NCI-H345 treated with DMSO at 0.1 percent for 48 hours (cell line): Measurements from ENCODE around the gene SMS.

ENCODE experiments used
- DNase-seq: peaks from one replicate; lab custom pipeline; 2025; ENCODE audit not compliant: unreplicated experiment; lab: John Stamatoyannopoulos, UW

Gene SMS

DNA sequence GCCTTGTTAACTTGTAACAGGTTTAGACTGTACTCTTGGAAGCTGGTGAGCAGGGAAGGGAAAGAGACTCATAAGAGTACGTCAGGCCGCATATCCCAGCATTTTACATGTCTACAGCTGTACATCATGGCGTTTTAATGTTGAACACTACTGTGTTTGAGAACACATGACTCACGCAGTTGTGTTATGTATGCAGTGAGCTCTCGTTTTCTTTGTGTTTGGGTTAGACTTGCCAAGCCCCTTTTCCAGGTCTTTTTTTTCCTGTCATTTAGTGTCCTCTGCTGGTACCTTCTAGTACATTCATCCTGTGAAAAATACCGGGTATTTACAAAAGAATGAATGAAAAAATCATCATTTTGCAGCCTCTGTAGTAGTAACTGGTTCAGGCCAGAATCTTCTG is 35.3 kb downstream of the SMS start:
- no peak for DNase-seq

DNA sequence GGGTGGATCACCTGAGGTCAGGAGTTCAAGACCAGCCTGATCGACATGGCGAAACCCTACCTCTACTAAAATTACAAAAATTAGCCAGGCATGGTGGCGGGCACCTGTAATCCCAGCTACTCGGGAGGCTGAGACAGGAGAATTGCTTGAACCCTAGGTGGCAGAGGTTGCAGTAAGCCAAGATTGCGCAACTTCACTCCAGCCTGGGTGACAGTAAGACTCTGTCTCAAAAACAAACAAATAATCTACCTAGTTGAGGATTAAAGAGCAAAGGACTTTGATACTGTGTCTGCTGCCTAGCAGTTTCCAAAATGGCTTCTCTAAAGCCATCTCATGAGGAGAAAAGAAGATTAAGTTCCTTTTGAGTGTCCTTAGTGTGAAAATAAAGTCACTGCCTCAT is 37.8 kb downstream of the SMS start:
- DNase-seq = no peak

DNA sequence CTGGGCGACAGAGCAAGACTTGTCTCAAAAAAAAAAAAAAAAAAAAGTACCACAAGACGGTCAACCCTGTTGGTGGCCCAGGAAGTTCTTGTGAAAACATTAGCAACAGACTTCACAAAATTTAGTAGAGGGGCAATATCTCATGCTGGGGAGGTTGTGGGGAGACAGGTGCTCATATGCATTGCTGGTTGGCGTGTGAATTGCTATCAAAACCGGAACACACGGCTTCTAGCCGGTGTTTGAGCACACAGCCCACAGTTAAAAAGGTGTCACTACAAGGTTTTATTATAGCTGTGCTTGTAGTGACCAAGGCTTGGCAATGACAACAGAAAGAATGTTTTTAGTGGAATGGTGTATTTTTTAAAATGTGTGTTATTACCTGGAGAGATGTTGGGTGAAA is 41.8 kb downstream of the SMS start:
- no peak for DNase-seq

DNA sequence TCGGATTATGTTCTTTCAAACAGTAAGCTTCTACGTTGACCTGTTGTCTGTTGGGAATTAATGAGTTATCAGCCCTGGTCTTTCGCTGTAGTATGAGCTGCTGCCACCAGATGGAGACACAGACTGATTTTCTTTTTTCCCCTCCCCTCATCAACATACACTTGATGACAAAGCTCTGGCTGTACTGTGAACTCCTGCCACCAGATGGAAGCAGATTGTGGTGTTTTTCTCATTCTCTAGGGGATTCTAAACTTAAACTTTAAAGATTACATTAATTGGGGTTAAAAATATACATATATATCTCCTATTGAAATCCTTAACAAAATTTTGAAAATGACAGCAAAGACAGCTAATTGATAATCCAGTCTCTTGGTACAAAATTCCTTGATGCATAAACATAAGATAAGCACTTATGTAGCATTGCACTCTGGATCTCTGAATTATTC is 44.8 kb downstream of the SMS start:
- DNase-seq = peak; percentile 52

DNA sequence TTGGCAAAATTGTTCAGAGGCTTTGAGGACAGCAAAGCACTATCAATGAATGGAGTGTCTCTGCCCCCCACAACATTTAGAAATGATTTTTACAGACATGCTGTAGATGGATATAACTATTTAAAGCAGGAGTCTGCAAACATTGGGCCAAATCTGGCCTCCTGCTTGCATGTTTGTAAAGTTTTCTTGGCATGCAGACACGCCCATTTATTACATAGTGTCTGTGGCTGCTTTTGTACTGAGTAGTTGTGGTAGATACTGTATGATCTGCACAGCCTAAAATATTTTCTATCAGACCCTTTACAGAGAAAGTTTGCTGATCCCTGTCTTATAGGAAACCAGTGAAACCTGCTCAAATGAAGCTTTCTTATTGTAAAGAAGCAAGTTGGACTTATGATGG is 46.1 kb downstream of the SMS start:
- DNase-seq = no peak

DNA sequence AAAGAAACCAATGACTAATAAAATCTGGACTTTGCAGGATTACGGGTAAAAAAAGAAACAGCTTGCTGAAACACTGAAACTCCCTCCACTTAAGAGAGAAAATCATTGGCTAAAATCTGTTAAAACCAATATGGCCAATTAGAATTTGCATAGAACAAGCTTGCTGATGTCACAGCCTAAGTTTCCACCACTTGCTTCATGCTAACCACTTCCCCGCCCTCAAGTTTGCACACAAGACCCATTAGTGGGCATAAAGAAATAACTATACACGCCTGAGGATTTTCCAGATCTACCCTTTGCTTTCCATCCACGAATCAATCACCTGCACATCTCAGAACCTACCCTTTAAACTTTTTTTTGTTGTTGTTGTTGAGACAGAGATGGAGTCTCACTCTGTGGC is 48.9 kb downstream of the SMS start:
- DNase-seq = no peak

DNA sequence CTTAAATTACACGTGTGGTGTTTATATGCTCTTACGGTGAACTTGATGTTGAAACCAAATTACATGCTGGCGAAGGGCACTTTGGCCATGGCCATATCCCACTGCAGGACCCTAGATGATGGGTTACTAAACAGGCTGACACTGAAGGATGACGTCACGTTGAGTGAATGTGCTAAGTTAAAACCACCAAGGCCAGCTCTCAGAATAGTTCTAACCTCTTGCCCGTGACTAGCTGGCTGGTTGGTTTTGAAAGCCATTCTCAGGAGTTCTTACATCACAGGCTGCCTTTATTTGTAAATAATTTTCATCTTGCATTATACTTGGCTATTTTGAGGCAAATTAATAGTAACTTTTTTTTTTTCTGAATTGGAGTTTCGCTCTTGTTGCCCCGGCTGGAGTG is 50.3 kb downstream of the SMS start:
- DNase-seq = no peak

DNA sequence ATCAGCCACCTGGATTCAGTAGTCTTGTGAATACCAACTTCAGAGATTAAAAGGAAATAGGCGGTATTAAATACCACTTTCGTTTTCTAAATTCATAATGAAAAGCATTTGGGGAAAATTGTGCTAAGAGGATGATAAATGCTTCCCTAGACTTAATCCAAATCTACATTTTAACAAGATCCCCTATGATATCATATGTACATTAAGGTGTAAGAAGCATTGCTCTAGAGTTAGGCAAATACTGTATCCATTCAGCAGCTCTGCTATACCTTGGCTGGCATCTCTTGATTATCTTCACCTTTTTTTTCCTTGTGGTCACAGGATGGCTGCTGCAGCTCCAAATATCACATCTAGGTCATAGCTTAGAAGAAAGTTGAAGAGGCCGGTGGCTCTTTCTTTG is 51.0 kb downstream of the SMS start:
- no peak for DNase-seq

DNA sequence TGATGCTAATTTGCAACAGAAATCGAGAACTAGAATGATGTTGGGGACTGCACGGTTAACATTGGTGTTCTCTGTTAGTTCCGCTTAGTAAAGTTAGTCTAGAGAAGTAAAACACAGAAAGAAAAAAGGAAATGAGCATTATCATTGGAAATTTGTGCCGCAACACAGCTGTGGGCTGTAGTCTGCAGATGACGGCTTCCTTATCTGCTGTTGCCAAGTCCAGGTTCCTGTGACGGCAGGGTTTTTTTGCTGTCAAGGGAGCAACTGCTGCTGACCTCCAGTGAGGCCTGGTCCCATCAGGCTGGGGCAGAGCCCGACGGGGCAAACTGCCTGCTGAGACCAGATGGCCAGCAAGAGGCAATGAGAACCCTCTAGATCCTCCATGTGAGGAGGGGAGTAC is 52.8 kb downstream of the SMS start:
- DNase-seq = no peak

DNA sequence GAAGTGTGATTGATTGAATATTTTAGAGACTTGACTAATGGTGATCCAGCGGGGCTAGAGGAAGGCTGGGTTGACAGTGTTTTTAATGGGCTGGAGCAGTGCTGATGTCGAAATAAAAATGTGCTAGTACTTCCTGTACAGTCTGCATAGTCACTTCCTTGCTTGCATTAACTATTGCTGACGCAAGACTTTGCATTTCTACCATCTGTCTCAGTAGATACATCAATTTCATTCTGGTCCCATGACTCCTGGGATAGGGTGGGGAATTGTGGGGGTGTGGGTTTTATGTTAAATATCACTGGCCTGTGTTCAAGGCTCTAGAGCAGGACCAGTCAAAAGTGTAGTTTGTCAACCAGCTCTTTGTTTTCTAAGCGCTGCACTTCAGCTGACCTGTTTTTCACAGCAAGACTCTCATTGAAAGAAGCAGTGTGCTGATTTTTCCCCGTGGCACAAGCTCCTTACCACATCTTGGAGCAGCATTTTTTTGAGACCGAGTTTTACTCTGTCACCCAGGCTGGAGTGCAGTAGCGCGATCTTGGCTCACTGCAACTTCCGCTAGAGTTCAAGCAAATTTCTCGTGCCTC is 56.5 kb downstream of the SMS start:
- DNase-seq = no peak

DNA sequence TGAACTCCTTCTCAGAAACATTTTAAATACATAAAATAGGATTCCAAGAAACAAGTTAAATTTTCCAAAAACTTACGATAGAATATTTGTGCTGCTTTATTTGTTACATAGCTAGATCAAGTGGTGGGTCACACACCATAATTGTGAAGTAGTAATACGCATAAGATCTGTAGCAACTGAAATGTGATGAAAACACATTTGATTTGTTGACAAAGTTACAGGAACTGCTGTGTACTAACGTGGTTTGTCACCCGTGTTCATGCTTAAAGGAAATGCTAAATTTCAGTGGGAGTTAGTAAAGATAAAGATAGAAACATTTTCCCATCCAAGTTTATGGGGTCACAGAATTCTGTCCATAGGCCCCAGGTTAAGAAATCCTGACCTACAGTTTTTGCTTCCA is 57.5 kb downstream of the SMS start:
- DNase-seq = no peak

DNA sequence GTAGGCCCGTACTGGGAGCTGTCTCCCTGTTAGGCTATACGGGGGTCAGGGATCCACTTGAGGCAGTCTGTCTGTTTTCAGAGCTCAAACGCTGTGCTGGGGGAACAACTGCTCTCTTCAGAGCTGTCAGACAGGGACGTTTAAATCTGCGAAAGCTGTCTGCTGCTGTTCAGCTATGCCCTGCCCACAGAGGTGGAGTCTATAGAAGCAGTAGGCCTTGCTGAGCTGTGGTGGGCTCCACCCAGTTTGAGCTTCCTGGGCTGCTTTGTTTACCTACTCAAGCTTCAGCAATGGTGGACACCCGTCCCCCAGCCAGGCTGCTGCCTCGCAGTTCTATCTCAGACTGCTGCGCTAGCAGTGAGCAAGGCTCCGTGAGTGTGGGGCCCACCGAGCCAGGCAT is 64.4 kb downstream of the SMS start:
- no peak for DNase-seq

DNA sequence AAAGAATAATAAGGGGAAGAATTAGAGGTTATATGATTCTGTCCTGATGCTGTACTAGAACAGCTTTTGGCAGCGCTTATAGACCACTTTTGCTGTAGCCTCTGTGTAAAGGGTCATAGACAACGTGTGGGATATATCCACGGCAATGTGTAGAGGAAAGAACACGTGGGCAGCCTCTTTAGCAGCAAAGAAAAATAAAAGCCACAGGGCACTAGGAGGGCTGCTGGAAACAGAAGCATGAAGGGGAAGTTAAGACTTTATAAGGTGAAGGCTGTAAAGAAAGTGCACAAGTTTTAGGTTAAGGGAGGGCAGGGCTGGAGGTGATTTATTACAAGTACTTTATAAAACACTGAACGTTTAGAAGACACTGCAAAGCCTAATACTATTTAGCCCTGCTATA is 71.5 kb downstream of the SMS start:
- DNase-seq = no peak

DNA sequence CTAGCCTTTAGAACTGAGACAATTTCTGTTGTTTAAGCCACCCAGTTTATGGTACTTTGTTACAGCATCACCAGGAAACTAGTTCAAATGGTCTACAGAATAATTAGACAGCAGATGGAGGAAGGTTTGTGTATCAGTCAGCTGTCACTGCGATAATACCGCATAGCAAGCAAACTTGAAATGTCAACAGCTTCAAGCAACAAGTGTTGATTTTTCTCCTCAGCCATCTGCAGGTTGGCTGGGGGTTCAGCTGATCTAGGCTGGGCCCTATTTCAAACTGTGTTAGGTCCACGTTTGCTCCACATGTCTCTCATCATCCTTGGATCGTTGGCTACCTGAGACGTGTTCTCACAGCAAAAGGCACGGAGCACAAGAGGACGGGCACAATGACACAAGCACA is 72.4 kb downstream of the SMS start:
- no peak for DNase-seq

DNA sequence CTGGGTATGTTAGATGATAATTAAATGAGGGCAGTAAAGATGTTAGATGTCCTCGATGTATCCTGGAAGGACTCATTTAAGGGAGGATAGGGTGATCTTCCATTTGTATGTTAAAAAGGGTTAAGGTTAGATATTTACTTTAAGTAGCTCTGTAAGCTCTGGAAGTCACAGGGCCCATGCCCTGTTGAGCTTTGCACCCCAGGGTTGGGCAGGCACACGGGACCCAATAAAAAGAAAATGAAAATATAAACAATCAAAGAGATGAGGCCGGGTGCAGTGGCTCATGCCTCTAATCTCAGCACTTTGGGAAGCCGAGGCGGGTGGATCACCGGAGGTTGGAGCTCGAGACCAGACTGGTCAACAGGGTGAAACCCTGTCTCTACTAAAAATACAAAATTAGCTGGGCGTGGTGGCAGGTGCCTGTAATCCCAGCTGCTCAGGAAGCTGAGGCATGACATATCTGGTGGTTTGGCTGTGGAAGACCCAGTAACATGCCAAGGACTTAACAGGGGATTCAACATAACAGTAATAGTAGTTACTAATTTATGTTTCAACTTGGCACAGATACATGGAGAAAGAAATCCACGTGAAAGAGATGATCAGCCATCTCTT is 74.7 kb downstream of the SMS start:
- no peak for DNase-seq

DNA sequence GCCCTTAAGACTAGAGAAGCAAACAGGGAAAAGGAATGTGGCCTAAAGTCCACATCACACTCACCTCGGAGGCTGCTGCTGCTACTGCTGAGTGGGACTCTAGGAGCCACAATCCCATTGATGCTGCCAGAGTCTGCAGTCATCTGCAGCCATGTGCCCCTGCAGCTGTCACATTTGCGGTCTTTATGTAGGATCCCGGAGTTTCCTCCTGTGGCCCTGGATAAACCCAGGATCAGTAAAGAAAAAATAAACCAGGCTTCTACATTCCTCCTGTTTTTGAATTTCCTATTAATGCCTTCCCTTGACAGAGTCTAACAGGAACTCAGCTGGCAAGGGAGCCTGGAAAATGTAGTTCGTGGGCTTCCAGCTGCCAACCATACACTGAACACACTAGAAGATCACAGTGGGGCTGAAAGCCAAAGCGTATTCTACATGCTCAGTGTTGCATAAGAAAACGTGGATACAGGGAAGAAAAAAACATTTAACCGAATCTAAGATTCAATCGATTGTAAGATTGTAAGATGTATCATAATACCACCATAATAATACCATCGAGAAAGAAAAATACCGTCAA is 81.3 kb downstream of the SMS start:
- DNase-seq = no peak

DNA sequence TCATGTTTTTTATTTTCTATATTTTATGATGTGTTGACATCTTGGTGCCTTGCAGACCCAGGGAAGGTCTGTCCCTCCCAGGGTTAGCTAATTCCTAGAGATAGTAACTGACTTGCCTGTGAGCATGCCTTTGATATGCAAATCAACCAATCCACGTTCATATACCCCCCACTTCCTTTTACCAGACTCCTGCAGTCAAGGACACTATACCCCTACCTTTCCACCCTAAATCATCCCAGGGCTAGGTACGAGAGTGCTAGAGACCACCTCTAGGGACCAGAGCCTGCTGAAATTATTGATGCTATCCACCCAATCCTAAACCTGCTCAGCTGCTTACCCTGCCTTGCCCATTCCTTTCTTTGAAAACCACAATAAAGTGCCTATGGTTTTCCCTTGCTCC is 84.1 kb downstream of the SMS start:
- DNase-seq = no peak

DNA sequence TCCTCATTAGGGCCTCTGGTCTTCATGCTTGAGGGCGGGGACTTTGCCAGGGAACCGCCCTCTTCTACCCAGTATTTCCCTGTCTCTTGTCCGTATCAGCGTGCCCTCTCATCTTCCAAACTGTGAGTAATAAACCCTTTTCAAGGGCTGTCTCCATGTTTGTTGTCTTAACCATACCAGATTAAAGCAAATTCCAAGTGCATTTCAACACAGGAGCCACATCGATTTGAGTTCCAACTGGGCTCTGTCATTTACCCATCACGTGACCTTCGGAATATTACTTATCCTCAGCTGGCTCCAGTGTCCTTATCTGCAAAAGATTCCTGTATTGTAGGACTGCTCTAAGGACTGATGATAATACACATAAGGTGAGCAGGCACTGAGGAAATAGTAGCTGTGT is 85.2 kb downstream of the SMS start:
- no peak for DNase-seq

DNA sequence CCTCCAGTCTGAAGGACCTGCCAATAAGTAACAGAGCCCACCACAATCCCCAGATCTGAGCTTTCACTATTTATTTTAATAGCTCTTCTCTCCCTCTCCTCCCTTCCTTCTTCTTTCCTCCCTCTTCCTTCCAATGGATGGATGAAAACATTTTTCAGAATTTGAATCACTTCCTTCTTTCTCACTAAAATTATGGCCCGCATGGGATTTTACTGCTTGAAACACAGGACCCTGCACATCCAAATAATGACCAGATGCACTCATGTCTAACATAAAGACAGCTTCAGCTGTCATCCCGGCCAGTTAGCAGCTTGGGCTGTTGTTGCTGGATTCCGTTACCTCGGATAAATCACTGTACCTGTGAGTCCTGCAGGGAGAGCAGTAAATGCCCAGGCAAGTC is 86.2 kb downstream of the SMS start:
- no peak for DNase-seq

DNA sequence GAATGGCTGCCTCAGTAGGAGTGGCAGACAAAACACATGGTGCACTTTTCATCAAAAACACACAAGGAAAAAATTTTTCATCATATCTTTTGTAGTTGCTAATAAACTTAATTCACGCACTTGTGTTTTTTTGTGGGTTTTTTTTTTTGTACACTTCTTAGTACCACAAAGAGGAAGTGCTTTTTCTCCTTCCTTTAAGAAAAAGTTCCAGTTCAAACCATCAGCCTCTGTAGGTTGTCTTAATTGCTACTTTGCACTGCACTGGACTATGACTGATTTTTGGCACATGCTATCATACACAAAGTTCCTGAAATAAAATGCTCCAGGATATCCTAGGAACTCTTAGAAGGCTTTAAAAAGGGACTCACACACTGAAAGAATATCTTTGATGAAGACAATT is 91.6 kb downstream of the SMS start, which contains the start of gene PHEX:
Gene PHEX (plus strand): TSS at position 242 of the 400 bp plus-strand sequence. CDS start 681 bp downstream, outside the sequence.
- no peak for DNase-seq

DNA sequence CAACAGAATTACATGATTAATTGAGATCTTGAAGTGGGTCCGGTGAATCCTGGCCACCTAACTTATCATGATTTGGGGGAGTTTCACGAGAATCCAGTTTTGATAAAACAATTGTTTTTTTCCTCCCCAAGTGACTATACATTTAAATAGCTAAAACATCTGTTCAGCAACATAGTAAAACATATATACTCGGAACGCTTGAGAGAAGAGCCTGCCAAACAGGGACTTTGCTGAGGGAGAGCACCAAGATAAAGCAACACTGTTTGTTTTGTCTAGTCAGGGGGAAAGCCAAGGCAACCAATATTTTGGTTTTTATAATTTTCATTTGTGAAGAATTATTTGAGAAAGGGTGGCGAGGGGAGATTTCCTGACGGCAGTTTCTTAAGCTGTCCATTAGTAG is 92.0 kb downstream of the SMS start:
- DNase-seq = no peak

DNA sequence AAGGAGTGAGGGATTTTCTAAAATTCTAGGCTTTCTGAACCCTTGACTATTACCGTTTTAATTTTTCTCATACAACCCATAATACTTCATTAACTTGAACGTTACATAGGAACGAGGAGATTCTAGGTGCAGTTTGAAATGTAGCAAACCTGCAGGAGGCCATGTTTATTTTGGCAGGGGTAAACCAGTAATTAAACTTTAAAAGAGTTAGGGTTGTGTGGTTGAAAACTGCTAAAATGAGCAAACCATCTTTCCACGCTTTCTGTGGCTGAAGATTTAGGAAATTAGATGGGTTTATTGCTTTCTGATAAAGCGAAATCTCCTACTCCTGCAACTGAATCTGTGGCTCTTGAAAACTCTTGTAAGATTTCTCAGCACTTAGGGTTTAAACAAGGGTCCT is 93.3 kb downstream of the SMS start:
- no peak for DNase-seq

DNA sequence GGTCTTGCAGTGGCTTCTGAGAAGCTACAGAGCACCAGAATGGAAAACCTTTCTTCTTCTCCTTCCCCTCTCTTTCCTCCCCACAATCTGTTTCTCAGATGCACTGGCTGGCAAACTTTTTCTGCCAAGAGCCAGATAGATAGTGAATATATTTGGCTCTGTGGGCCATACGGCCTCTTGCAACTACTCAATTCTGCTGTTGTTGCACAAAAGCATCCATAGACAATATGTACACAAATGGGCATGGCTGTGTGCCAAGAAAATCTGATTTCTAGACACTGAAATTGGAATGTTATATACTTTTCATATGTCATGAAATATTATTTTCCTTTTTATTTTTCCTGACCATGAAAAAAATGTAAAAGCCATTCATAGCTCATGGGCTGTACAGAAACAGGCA is 94.7 kb downstream of the SMS start:
- no peak for DNase-seq
